Mammary epithelial cell (primary cell): ENCODE results near the gene PLCG2.

Experiments used
- EZH2 ChIP-seq: IDR thresholded peaks from 2 replicates; pipeline ENCODE4 v1.6.1; 2012; ENCODE audit warnings: low read length, inconsistent platforms, borderline replicate concordance
- TF ChIP-seq, protein P1 (sequence below), 2 donors: IDR thresholded peaks in 1 of 2; conservative IDR thresholded peaks in 1 of 2; 2 replicates each; pipeline ENCODE4 v1.5.1; 2011 to 2012; ENCODE audit warnings: inconsistent platforms in 2 of 2, low read length in 2 of 2, mild to moderate bottlenecking in 2 of 2, control low read depth in 1 of 2, low read depth in 1 of 2; ENCODE audit not compliant: insufficient read depth in 1 of 2; ENCODE audit errors: extremely low read depth in 1 of 2

DNA sequence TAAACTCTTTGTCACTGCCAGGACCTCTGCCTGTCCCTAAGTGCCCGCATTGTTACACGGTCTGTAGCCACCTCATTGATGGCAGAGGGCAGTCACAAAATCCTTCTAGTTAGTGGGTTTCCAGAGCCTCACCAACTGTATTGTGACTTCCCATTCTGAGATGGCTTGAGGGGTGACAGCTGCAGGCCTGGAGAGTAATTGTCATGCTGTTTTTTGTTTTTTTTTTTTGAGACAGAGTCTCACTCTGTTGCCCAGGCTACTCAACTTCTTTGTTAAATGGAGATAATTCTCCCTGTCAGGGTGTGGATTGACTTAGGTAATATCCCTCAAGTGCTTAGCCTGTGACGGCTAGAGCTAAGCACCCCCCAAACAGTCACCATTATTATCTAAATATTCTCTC is 154.3 kb downstream of the PLCG2 start:
- TF ChIP-seq, protein P1, sequence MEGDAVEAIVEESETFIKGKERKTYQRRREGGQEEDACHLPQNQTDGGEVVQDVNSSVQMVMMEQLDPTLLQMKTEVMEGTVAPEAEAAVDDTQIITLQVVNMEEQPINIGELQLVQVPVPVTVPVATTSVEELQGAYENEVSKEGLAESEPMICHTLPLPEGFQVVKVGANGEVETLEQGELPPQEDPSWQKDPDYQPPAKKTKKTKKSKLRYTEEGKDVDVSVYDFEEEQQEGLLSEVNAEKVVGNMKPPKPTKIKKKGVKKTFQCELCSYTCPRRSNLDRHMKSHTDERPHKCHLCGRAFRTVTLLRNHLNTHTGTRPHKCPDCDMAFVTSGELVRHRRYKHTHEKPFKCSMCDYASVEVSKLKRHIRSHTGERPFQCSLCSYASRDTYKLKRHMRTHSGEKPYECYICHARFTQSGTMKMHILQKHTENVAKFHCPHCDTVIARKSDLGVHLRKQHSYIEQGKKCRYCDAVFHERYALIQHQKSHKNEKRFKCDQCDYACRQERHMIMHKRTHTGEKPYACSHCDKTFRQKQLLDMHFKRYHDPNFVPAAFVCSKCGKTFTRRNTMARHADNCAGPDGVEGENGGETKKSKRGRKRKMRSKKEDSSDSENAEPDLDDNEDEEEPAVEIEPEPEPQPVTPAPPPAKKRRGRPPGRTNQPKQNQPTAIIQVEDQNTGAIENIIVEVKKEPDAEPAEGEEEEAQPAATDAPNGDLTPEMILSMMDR (conservative IDR thresholded peaks at IDR 0.05 in 1 of 2, IDR thresholded peaks at IDR 0.05 in 1 of 2; ENCODE audit: extremely low read depth in 1 of 2, insufficient read depth in 1 of 2, low read depth in 1 of 2, low read length in 2 of 2) = no peak
- no peak for TF ChIP-seq EZH2
